ENCODE data around the gene TMTC2.

TMTC2 gene

GRCh38 chr12:82686168-82687020, at the start of gene TMTC2:
Gene TMTC2 (plus strand): TSS chr12:82686906.
- DNase-seq (ENCODE audit: low spot score), result peak; percentile 94

GRCh38 chr12:82638324-82638723, 48.4 kb upstream of the TMTC2 start:
- no peak for DNase-seq (ENCODE audit: low spot score)

GRCh38 chr12:82644896-82645295, 41.8 kb upstream of the TMTC2 start:
- no peak for DNase-seq (ENCODE audit: low spot score)

- no peak for DNase-seq (ENCODE audit: low spot score)
These were observed 41.3 kb upstream of the TMTC2 start for GRCh38 chr12:82645414-82645813.

GRCh38 chr12:82647853-82648252, 38.9 kb upstream of the TMTC2 start:
- no peak for DNase-seq (ENCODE audit: low spot score)

GRCh38 chr12:82648259-82648909, 38.3 kb upstream of the TMTC2 start:
- no peak for DNase-seq (ENCODE audit: low spot score)

- DNase-seq (ENCODE audit: low spot score), result peak; percentile 91
These were observed 35.9 kb upstream of the TMTC2 start for GRCh38 chr12:82650627-82651337.

GRCh38 chr12:82651489-82651888, 35.2 kb upstream of the TMTC2 start:
- DNase-seq (ENCODE audit: low spot score), result peak; percentile 72

GRCh38 chr12:82652071-82652470, 34.6 kb upstream of the TMTC2 start:
- no peak for DNase-seq (ENCODE audit: low spot score)

GRCh38 chr12:82655751-82656150, 31.0 kb upstream of the TMTC2 start:
- DNase-seq (ENCODE audit: low spot score), result no peak

- DNase-seq (ENCODE audit: low spot score), result no peak
These were observed 27.1 kb upstream of the TMTC2 start for GRCh38 chr12:82659343-82660207.

- peak; percentile 28 for DNase-seq (ENCODE audit: low spot score)
These were observed 26.0 kb upstream of the TMTC2 start for GRCh38 chr12:82660541-82661325.

GRCh38 chr12:82663893-82664292, 22.8 kb upstream of the TMTC2 start:
- DNase-seq (ENCODE audit: low spot score), result no peak

GRCh38 chr12:82665142-82665923, 21.4 kb upstream of the TMTC2 start:
- DNase-seq (ENCODE audit: low spot score), result no peak

- no peak for DNase-seq (ENCODE audit: low spot score)
These were observed 19.9 kb upstream of the TMTC2 start for GRCh38 chr12:82666830-82667229.

GRCh38 chr12:82671673-82672195, 15.0 kb upstream of the TMTC2 start:
- DNase-seq (ENCODE audit: low spot score), result no peak

GRCh38 chr12:82672811-82673495, 13.8 kb upstream of the TMTC2 start:
- DNase-seq (ENCODE audit: low spot score), result no peak

- DNase-seq (ENCODE audit: low spot score), result no peak
These were observed 13.0 kb upstream of the TMTC2 start for GRCh38 chr12:82673698-82674097.

- no peak for DNase-seq (ENCODE audit: low spot score)
These were observed 11.5 kb upstream of the TMTC2 start for GRCh38 chr12:82675246-82675645.
